Measurements from ENCODE around the gene CCDC187. TPM values are rescaled to one million over a fixed set of nuclear protein-coding genes. Genes with fewer than 3 reads are reported as not detected.

The CCDC187 gene
- total RNA-seq, 1 experiment from 2014 or later: 0.11 TPM

- CTCF ChIA-PET: no interaction called here
Measured at GRCh38 chr9:136309806-136310220, 5.9 kb upstream of the CCDC187 start.

GRCh38 chr9:136309101-136309801 lies 5.4 kb upstream of the CCDC187 start:
- no peak for TF ChIP-seq CTCF (IDR thresholded peaks at IDR 0.05; ENCODE audit: insufficient read depth in 1 of 2, low read depth in 1 of 2, low read length in 1 of 2, severe bottlenecking in 1 of 2, unreplicated experiment in 1 of 2)

More at GRCh38 chr9:136309806-136310220, 5.9 kb upstream of the CCDC187 start:
- Mint-ChIP-seq H3K36me3 (ENCODE audit: insufficient read depth, unreplicated experiment) (no peaks in the 10 kb centered on the region), H3K9me3 (ENCODE audit: unreplicated experiment) (peaks cover 7% of the 10 kb centered on the region), H3K27me3 (ENCODE audit: insufficient read depth, unreplicated experiment) (no peaks in the 10 kb centered on the region), H3K27ac (ENCODE audit: unreplicated experiment) (no peak overlapping the region), H3K4me1 (ENCODE audit: low read depth, unreplicated experiment) (no peaks in the 10 kb centered on the region), H3K4me3 (ENCODE audit: unreplicated experiment) (no peak overlapping the region)
- intact Hi-C loops (cut with micrococcal nuclease; ENCODE audit: unreplicated experiment): no loop called here
- Histone ChIP-seq H3K36me3 (ENCODE audit: control insufficient read depth, insufficient read depth, low read length) (no peaks in the 10 kb centered on the region), H3K27me3 (replicated peaks; ENCODE audit: control insufficient read depth, insufficient read depth, low read length) (no peaks in the 10 kb centered on the region), H3K4me1 (no peaks in the 10 kb centered on the region), H3K9me3 (peaks cover 10% of the 10 kb centered on the region), H3K4me3 (ENCODE audit: low read depth, low read length) (no peak overlapping the region)
- no peak for TF ChIP-seq CTCF (IDR thresholded peaks at IDR 0.05; ENCODE audit: insufficient read depth in 1 of 2, low read depth in 1 of 2, low read length in 1 of 2, severe bottlenecking in 1 of 2, unreplicated experiment in 1 of 2)
- no peak for DNase-seq
- POLR2A ChIA-PET: no interaction called here
- BruUV-seq (replicated peaks): no TSS peak

GRCh38 chr9:136308702-136309053 lies 4.8 kb upstream of the CCDC187 start:
- POLR2A ChIA-PET: no interaction called here
- Histone ChIP-seq H3K36me3 (ENCODE audit: control insufficient read depth, insufficient read depth, low read length) (no peaks in the 10 kb centered on the region), H3K27me3 (replicated peaks; ENCODE audit: control insufficient read depth, insufficient read depth, low read length) (no peaks in the 10 kb centered on the region), H3K4me1 (no peaks in the 10 kb centered on the region), H3K4me3 (ENCODE audit: low read depth, low read length) (no peak overlapping the region), H3K9me3 (peaks cover 8% of the 10 kb centered on the region; the same call in 1 of the 2 replicates)
- H3K36me3 Mint-ChIP-seq (ENCODE audit: insufficient read depth, unreplicated experiment): no peaks in the 10 kb centered on the region
- no peaks in the 10 kb centered on the region for H3K4me1 Mint-ChIP-seq (ENCODE audit: low read depth, unreplicated experiment)
- H3K27ac Mint-ChIP-seq (ENCODE audit: unreplicated experiment): no peak overlapping the region
- no peak for TF ChIP-seq CTCF (IDR thresholded peaks at IDR 0.05; ENCODE audit: insufficient read depth in 1 of 2, low read depth in 1 of 2, low read length in 1 of 2, severe bottlenecking in 1 of 2, unreplicated experiment in 1 of 2)
- no TSS peak for BruUV-seq (replicated peaks)
- no peak overlapping the region for H3K4me3 Mint-ChIP-seq (ENCODE audit: unreplicated experiment)
- no peak for DNase-seq
- intact Hi-C loops (cut with micrococcal nuclease; ENCODE audit: unreplicated experiment): no loop called here
- CTCF ChIA-PET: no interaction called here
- no peaks in the 10 kb centered on the region for H3K27me3 Mint-ChIP-seq (ENCODE audit: insufficient read depth, unreplicated experiment)
- no peaks in the 10 kb centered on the region for H3K9me3 Mint-ChIP-seq (ENCODE audit: unreplicated experiment)

More at GRCh38 chr9:136309101-136309801, 5.4 kb upstream of the CCDC187 start:
- no peak for DNase-seq
- no peaks in the 10 kb centered on the region for H3K4me1 ChIP-seq
- H3K27ac Mint-ChIP-seq (ENCODE audit: unreplicated experiment): no peak overlapping the region
- H3K27me3 Mint-ChIP-seq (ENCODE audit: insufficient read depth, unreplicated experiment): no peaks in the 10 kb centered on the region
- no peaks in the 10 kb centered on the region for H3K27me3 ChIP-seq (replicated peaks; ENCODE audit: control insufficient read depth, insufficient read depth, low read length)
- POLR2A ChIA-PET: no interaction called here
- H3K9me3 Mint-ChIP-seq (ENCODE audit: unreplicated experiment): peaks cover 2% of the 10 kb centered on the region
- intact Hi-C loops (cut with micrococcal nuclease; ENCODE audit: unreplicated experiment): no loop called here
- no peaks in the 10 kb centered on the region for H3K36me3 Mint-ChIP-seq (ENCODE audit: insufficient read depth, unreplicated experiment)
- CTCF ChIA-PET: no interaction called here
- no peaks in the 10 kb centered on the region for H3K4me1 Mint-ChIP-seq (ENCODE audit: low read depth, unreplicated experiment)
- BruUV-seq (replicated peaks): no TSS peak
- no peak overlapping the region for H3K4me3 ChIP-seq (ENCODE audit: low read depth, low read length)
- peaks cover 8% of the 10 kb centered on the region; the same call in 1 of the 2 replicates for H3K9me3 ChIP-seq
- no peaks in the 10 kb centered on the region for H3K36me3 ChIP-seq (ENCODE audit: control insufficient read depth, insufficient read depth, low read length)
- no peak overlapping the region for H3K4me3 Mint-ChIP-seq (ENCODE audit: unreplicated experiment)
